ENCODE data around the gene SLC44A5.

DNA sequence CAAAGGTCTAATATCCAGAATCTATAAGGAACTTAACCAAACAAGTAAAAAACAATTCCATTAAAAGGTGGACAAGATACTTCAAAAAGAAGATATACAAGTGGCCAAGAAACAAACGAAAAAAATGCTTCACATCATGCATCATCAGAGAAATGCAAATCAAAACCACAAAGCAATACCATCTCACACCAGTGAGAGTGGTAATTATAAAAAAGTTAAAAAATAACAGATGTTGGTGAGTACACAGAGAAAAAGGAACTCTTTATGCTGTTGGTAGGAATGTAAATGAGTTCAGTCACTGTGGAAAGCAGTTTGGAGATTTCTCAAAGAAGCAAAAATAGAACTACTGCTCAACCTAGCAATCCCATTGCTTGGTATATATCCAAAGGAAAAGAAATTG lies 218.6 kb downstream of the SLC44A5 start:
- TF ChIP-seq, protein P1, sequence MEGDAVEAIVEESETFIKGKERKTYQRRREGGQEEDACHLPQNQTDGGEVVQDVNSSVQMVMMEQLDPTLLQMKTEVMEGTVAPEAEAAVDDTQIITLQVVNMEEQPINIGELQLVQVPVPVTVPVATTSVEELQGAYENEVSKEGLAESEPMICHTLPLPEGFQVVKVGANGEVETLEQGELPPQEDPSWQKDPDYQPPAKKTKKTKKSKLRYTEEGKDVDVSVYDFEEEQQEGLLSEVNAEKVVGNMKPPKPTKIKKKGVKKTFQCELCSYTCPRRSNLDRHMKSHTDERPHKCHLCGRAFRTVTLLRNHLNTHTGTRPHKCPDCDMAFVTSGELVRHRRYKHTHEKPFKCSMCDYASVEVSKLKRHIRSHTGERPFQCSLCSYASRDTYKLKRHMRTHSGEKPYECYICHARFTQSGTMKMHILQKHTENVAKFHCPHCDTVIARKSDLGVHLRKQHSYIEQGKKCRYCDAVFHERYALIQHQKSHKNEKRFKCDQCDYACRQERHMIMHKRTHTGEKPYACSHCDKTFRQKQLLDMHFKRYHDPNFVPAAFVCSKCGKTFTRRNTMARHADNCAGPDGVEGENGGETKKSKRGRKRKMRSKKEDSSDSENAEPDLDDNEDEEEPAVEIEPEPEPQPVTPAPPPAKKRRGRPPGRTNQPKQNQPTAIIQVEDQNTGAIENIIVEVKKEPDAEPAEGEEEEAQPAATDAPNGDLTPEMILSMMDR (IDR thresholded peaks at IDR 0.05), result no peak
- no peak for TF ChIP-seq POLR2A (IDR thresholded peaks at IDR 0.05)
